ENCODE results near the gene SNED1.

GRCh38 chr2:241014224-241014623, 15.8 kb downstream of the SNED1 start:
- TF ChIP-seq EZH2phosphoT487 (IDR thresholded peaks at IDR 0.05; ENCODE audit: insufficient read depth, low read depth) = no peak
- TF ChIP-seq EZH2 (IDR thresholded peaks at IDR 0.05; ENCODE audit: insufficient read depth, poor library complexity, severe bottlenecking) = no peak

All from GM23248 (cell line).